Measurements from ENCODE around the gene LINGO3.

Gene LINGO3

GRCh38 chr19:2320049-2320448, 12.1 kb upstream of the LINGO3 start:
- TF ChIP-seq CTCF (conservative IDR thresholded peaks at IDR 0.05; ENCODE audit: low read depth, low read length), result no peak
- no peak for DNase-seq (ENCODE audit: low read depth)
- H3K4me3 ChIP-seq (ENCODE audit: low read depth, low read length), result no peak overlapping the region

- H3K4me3 ChIP-seq (ENCODE audit: low read depth, low read length), result no peak overlapping the region
- TF ChIP-seq CTCF (conservative IDR thresholded peaks at IDR 0.05; ENCODE audit: low read depth, low read length), result no peak
- DNase-seq (ENCODE audit: low read depth), result no peak
Observed at GRCh38 chr19:2319551-2319950, 11.6 kb upstream of the LINGO3 start.

GRCh38 chr19:2318923-2319322, 11.0 kb upstream of the LINGO3 start:
- H3K4me3 ChIP-seq (ENCODE audit: low read depth, low read length), result no peak overlapping the region
- no peak for DNase-seq (ENCODE audit: low read depth)
- no peak for TF ChIP-seq CTCF (conservative IDR thresholded peaks at IDR 0.05; ENCODE audit: low read depth, low read length)

- no peak for DNase-seq (ENCODE audit: low read depth)
- H3K4me3 ChIP-seq (ENCODE audit: low read depth, low read length), result no peak overlapping the region
- no peak for TF ChIP-seq CTCF (conservative IDR thresholded peaks at IDR 0.05; ENCODE audit: low read depth, low read length)
Observed at GRCh38 chr19:2317756-2318155, 9.8 kb upstream of the LINGO3 start.

- no peak overlapping the region for H3K4me3 ChIP-seq (ENCODE audit: low read depth, low read length)
- DNase-seq (ENCODE audit: low read depth), result no peak
- no peak for TF ChIP-seq CTCF (conservative IDR thresholded peaks at IDR 0.05; ENCODE audit: low read depth, low read length)
Observed at GRCh38 chr19:2317300-2317699, 9.3 kb upstream of the LINGO3 start.

- H3K4me3 ChIP-seq (ENCODE audit: low read depth, low read length), result no peak overlapping the region
- peak; percentile 70 for DNase-seq (ENCODE audit: low read depth)
- peak; percentile 77 for TF ChIP-seq CTCF (conservative IDR thresholded peaks at IDR 0.05; ENCODE audit: low read depth, low read length)
Observed at GRCh38 chr19:2315818-2316353, 7.9 kb upstream of the LINGO3 start.

- DNase-seq (ENCODE audit: low read depth), result no peak
- no peak for TF ChIP-seq CTCF (conservative IDR thresholded peaks at IDR 0.05; ENCODE audit: low read depth, low read length)
- no peak overlapping the region for H3K4me3 ChIP-seq (ENCODE audit: low read depth, low read length)
Observed at GRCh38 chr19:2315121-2315817, 7.3 kb upstream of the LINGO3 start.
